GM18868 (cell line): Measurements from ENCODE around the gene NUMA1.

Experiments used
- ATAC-seq: cut with Tn5 transposase; IDR thresholded peaks from one replicate; pipeline ENCODE4 v1.9.1; 2021; ENCODE audit warnings: mild to moderate bottlenecking, moderate library complexity; ENCODE audit not compliant: unreplicated experiment

The NUMA1 gene

GRCh38 chr11:72024069-72024754, 56.1 kb downstream of the NUMA1 start:
- no peak for ATAC-seq

GRCh38 chr11:72023335-72023734, 57.0 kb downstream of the NUMA1 start:
- ATAC-seq = no peak

GRCh38 chr11:72018171-72018570, 62.2 kb downstream of the NUMA1 start:
- no peak for ATAC-seq

GRCh38 chr11:72015511-72016061, 64.8 kb downstream of the NUMA1 start:
- no peak for ATAC-seq

GRCh38 chr11:72014761-72015320, 65.5 kb downstream of the NUMA1 start:
- no peak for ATAC-seq

GRCh38 chr11:72013765-72014711, 66.3 kb downstream of the NUMA1 start:
- no peak for ATAC-seq

GRCh38 chr11:72012897-72013721, 67.2 kb downstream of the NUMA1 start:
- no peak for ATAC-seq

GRCh38 chr11:72012091-72012630, 68.2 kb downstream of the NUMA1 start:
- no peak for ATAC-seq

- ATAC-seq = no peak
Observed at GRCh38 chr11:72010529-72011233, 69.7 kb downstream of the NUMA1 start.

- no peak for ATAC-seq
Observed at GRCh38 chr11:72009156-72009555, 71.2 kb downstream of the NUMA1 start.

- ATAC-seq = no peak
Observed at GRCh38 chr11:72008728-72009127, 71.6 kb downstream of the NUMA1 start.

- no peak for ATAC-seq
Observed at GRCh38 chr11:72007587-72007986, 72.8 kb downstream of the NUMA1 start.

- ATAC-seq = no peak
Observed at GRCh38 chr11:72007089-72007476, 73.3 kb downstream of the NUMA1 start.

- ATAC-seq = no peak
Observed at GRCh38 chr11:72006309-72007088, 73.8 kb downstream of the NUMA1 start.

- ATAC-seq = no peak
Observed at GRCh38 chr11:72005347-72006260, 74.7 kb downstream of the NUMA1 start.

- no peak for ATAC-seq
Observed at GRCh38 chr11:72004515-72005346, 75.6 kb downstream of the NUMA1 start.

GRCh38 chr11:72003776-72004171, 76.6 kb downstream of the NUMA1 start:
- ATAC-seq = no peak
